Breast epithelium (tissue), 3 donors: ENCODE data around the gene WNT1.

Experiments used
- POLR2A ChIP-seq: fragments of 450-650 bp; IDR thresholded peaks from one replicate; pipeline ENCODE4 v1.6.1; 2016; ENCODE audit warnings: antibody characterized with exemption, mild to moderate bottlenecking, moderate library complexity
- POLR2AphosphoS5 ChIP-seq, 3 donors: sonication (generic); formaldehyde crosslinking; IDR thresholded peaks; one replicate each; pipeline ENCODE4 v1.6.1; 2017; ENCODE audit warnings: antibody characterized with exemption in 3 of 3
- TF ChIP-seq, protein P1 (sequence below), 3 donors: fragments of 450-650 bp; IDR thresholded peaks; one replicate each; pipeline ENCODE4 v1.5.1; 2016 to 2017; ENCODE audit warnings: antibody characterized with exemption in 3 of 3, mild to moderate bottlenecking in 3 of 3, moderate library complexity in 3 of 3

DNA sequence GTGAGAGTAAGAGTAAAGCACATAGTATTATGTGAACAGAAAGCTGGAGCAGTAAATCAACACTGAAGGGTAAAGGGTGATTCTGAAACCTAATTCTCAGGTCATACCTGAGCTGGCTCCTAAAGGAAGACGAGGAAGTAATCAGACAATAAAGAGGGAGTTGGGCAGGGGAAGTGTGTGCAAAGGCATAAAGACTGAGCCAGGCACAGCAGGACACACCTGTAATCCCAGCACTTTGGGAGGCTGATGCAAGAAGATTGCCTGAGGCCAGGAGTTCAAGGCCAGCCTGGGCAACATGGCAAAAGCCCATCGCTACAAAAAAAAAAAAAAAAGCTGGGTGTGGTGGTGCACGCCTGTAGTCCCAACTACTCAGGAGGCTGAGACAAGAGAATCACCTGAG is 30.4 kb upstream of the WNT1 start:
- TF ChIP-seq, protein P1, sequence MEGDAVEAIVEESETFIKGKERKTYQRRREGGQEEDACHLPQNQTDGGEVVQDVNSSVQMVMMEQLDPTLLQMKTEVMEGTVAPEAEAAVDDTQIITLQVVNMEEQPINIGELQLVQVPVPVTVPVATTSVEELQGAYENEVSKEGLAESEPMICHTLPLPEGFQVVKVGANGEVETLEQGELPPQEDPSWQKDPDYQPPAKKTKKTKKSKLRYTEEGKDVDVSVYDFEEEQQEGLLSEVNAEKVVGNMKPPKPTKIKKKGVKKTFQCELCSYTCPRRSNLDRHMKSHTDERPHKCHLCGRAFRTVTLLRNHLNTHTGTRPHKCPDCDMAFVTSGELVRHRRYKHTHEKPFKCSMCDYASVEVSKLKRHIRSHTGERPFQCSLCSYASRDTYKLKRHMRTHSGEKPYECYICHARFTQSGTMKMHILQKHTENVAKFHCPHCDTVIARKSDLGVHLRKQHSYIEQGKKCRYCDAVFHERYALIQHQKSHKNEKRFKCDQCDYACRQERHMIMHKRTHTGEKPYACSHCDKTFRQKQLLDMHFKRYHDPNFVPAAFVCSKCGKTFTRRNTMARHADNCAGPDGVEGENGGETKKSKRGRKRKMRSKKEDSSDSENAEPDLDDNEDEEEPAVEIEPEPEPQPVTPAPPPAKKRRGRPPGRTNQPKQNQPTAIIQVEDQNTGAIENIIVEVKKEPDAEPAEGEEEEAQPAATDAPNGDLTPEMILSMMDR (IDR thresholded peaks at IDR 0.05): no peak
- no peak for TF ChIP-seq POLR2AphosphoS5 (IDR thresholded peaks at IDR 0.05)
- no peak for TF ChIP-seq POLR2A
